ENCODE measurements around the gene SZRD1. TPM values are rescaled to one million over a fixed set of nuclear protein-coding genes. Genes with fewer than 3 reads are reported as not detected.

SZRD1 gene
- total and polyA plus RNA-seq, 2 of the 8 experiments (the other 6 are each of a cell fraction or from before 2014, with no cell fraction given), result 97.8 to 108 TPM

DNA sequence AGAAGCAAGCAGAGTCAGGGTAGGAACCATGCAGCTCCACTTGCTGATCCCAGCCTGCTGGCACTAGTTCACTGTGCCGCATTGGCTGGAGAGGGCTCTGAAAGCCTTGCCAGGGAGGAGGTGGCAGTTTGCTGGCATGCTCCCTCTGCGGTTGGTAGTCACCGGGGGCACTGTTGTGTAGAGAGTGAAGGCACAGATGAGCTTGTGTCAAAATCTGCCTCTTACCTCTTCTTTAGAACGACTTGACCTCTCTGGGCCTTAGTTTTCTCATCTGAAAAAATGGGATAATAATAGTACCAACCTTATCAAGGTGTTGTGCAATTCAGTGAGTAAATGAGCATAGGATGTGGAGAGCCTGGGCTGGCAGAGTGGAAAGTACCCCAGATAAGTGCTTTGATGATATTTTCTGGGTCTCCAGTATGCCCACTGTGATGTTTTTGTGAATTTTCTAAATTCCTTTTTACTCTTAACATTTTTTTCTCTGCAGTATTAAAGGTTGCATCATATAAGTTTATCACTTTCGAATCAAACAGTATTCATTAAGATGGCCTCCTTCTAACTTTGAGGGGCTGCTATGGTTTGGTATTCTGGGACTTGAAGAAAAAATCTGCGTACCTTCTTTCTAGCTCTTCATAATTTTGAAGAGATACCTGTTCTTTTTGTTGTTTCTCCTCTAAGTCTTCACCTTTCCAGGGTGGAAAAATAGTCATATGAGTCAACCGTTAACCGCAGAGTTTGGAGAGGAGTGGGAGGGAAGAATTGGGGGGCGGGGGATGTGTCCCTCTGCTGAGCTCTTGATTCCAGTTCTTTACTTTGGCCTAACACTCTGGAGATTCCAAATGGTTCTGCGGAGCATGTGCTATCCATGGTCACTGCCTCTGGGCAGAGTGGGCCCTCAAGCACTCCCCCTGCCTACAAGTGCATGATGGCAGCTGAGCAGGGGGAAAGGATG, 26.8 kb downstream of the SZRD1 start (continued):
- TF ChIP-seq, protein P1, sequence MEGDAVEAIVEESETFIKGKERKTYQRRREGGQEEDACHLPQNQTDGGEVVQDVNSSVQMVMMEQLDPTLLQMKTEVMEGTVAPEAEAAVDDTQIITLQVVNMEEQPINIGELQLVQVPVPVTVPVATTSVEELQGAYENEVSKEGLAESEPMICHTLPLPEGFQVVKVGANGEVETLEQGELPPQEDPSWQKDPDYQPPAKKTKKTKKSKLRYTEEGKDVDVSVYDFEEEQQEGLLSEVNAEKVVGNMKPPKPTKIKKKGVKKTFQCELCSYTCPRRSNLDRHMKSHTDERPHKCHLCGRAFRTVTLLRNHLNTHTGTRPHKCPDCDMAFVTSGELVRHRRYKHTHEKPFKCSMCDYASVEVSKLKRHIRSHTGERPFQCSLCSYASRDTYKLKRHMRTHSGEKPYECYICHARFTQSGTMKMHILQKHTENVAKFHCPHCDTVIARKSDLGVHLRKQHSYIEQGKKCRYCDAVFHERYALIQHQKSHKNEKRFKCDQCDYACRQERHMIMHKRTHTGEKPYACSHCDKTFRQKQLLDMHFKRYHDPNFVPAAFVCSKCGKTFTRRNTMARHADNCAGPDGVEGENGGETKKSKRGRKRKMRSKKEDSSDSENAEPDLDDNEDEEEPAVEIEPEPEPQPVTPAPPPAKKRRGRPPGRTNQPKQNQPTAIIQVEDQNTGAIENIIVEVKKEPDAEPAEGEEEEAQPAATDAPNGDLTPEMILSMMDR (IDR thresholded peaks at IDR 0.05; ENCODE audit: control extremely low read depth in 1 of 3, insufficient read depth in 1 of 3, low read depth in 1 of 3, low read length in 3 of 3), result peak; percentile 9 to 57 (median 39); a peak in 3 of 4 replicates
- no peak for TF ChIP-seq CHD2 (IDR thresholded peaks at IDR 0.05; ENCODE audit: low read length)
- TF ChIP-seq TEAD4 (IDR thresholded peaks at IDR 0.05; ENCODE audit: low read depth, low read length), result no peak
- TF ChIP-seq CBX5 (IDR thresholded peaks at IDR 0.05; ENCODE audit: low read depth, low read length), result no peak

Data from H1 (cell line).